Measurements from ENCODE around the gene ATG2B. TPM values are rescaled to one million over a fixed set of nuclear protein-coding genes. Genes with fewer than 3 reads are reported as not detected.

Gene ATG2B
- total RNA-seq, 2 donors from 2014 or later = 29.1 to 47.4 TPM

DNA sequence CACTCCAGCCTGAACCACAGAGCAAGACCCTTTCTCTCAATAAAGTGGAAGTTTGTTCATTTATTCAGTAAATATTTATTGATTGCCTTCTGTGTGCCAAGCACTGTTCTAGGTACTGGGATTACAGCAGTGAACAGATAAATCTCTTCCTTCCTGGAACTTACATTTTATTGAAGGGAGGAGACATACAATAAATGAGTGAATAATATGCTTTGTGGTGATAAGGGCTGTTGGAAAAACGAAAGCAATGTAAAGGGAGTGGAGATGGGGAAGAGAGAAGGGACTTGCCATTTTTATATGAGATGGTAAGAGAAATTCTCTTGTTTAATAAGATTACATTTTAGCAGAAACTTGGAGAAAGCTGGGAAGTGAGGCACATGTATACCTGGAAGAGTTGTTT is 1.8 kb upstream of the ATG2B start:
- DNase-seq (ENCODE audit: low spot score) (no peak), ATAC-seq (ENCODE audit: insufficient number of reproducible peaks, low FRiP score, low read depth) (no peak)
- Histone ChIP-seq H3K9me3 (no peaks in the 10 kb centered on the region), H3K36me3 (no peaks in the 10 kb centered on the region), H3K27ac (no peak overlapping the region), H3K27me3 (replicated peaks; ENCODE audit: insufficient read depth) (no peaks in the 10 kb centered on the region), H3K4me1 (ENCODE audit: control insufficient read depth in 1 of 2, low read depth in 2 of 2) (peaks cover 19 to 29% of the 10 kb centered on the region in 2 donors), H3K4me3 (no peak overlapping the region)
- TF ChIP-seq, protein P1, sequence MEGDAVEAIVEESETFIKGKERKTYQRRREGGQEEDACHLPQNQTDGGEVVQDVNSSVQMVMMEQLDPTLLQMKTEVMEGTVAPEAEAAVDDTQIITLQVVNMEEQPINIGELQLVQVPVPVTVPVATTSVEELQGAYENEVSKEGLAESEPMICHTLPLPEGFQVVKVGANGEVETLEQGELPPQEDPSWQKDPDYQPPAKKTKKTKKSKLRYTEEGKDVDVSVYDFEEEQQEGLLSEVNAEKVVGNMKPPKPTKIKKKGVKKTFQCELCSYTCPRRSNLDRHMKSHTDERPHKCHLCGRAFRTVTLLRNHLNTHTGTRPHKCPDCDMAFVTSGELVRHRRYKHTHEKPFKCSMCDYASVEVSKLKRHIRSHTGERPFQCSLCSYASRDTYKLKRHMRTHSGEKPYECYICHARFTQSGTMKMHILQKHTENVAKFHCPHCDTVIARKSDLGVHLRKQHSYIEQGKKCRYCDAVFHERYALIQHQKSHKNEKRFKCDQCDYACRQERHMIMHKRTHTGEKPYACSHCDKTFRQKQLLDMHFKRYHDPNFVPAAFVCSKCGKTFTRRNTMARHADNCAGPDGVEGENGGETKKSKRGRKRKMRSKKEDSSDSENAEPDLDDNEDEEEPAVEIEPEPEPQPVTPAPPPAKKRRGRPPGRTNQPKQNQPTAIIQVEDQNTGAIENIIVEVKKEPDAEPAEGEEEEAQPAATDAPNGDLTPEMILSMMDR (IDR thresholded peaks at IDR 0.05) = no peak

GRCh38 chr14:96363751-96364336 is 703 bp upstream of the ATG2B start:
- Histone ChIP-seq H3K27ac (peak overlapping the region; percentile 7 to 19), H3K9me3 (no peaks in the 10 kb centered on the region), H3K27me3 (replicated peaks; ENCODE audit: insufficient read depth) (no peaks in the 10 kb centered on the region), H3K4me1 (ENCODE audit: control insufficient read depth in 1 of 2, low read depth in 2 of 2) (peaks cover 19 to 29% of the 10 kb centered on the region in 2 donors), H3K4me3 (peak overlapping the region; percentile 94), H3K36me3 (no peaks in the 10 kb centered on the region)
- no peak for DNase-seq (ENCODE audit: low spot score)
- no peak for ATAC-seq (ENCODE audit: insufficient number of reproducible peaks, low FRiP score, low read depth)
- TF ChIP-seq, protein P1 (IDR thresholded peaks at IDR 0.05) = no peak

GRCh38 chr14:96362071-96362964 is 823 bp downstream of the ATG2B start:
- DNase-seq (ENCODE audit: low spot score) (no peak), ATAC-seq (ENCODE audit: insufficient number of reproducible peaks, low FRiP score, low read depth) (no peak)
- Histone ChIP-seq H3K27ac (peak overlapping the region; percentile 89 to 92), H3K27me3 (replicated peaks; ENCODE audit: insufficient read depth) (no peaks in the 10 kb centered on the region), H3K4me1 (ENCODE audit: control insufficient read depth in 1 of 2, low read depth in 2 of 2) (peaks cover 19 to 29% of the 10 kb centered on the region in 2 donors), H3K4me3 (peak overlapping the region; percentile 94), H3K9me3 (no peaks in the 10 kb centered on the region), H3K36me3 (no peaks in the 10 kb centered on the region)
- TF ChIP-seq, protein P1 (IDR thresholded peaks at IDR 0.05) = no peak

GRCh38 chr14:96359959-96360358 is 3.2 kb downstream of the ATG2B start:
- ATAC-seq (ENCODE audit: insufficient number of reproducible peaks, low FRiP score, low read depth) = no peak
- no peaks in the 10 kb centered on the region for H3K36me3 ChIP-seq
- TF ChIP-seq, protein P1 (IDR thresholded peaks at IDR 0.05) = no peak
- H3K4me1 ChIP-seq (ENCODE audit: control insufficient read depth in 1 of 2, low read depth in 2 of 2) = peaks cover 19 to 28% of the 10 kb centered on the region in 2 donors
- H3K27ac ChIP-seq = no peak overlapping the region
- H3K9me3 ChIP-seq = no peaks in the 10 kb centered on the region
- H3K4me3 ChIP-seq = no peak overlapping the region
- H3K27me3 ChIP-seq (replicated peaks; ENCODE audit: insufficient read depth) = no peaks in the 10 kb centered on the region
- DNase-seq (ENCODE audit: low spot score) = no peak

- no peak for DNase-seq (ENCODE audit: low spot score)
- Histone ChIP-seq H3K27me3 (replicated peaks; ENCODE audit: insufficient read depth) (no peaks in the 10 kb centered on the region), H3K4me1 (ENCODE audit: control insufficient read depth in 1 of 2, low read depth in 2 of 2) (peaks cover 10 to 18% of the 10 kb centered on the region in 2 donors), H3K9me3 (no peaks in the 10 kb centered on the region), H3K4me3 (no peak overlapping the region), H3K36me3 (no peaks in the 10 kb centered on the region), H3K27ac (no peak overlapping the region)
- TF ChIP-seq, protein P1 (IDR thresholded peaks at IDR 0.05) = no peak
- no peak for ATAC-seq (ENCODE audit: insufficient number of reproducible peaks, low FRiP score, low read depth)
These were observed 5.9 kb downstream of the ATG2B start for GRCh38 chr14:96357216-96357615.

Measured in thoracic aorta (tissue), 2 donors.